Calu3 (cell line): Measurements from ENCODE around the gene ERAP2. TPM values are rescaled to one million over a fixed set of nuclear protein-coding genes. Genes with fewer than 3 reads are reported as not detected.

ENCODE experiments used
- BruUV-seq: library from RNA; stranded (reverse); fragments of 400-500 nt; replicated peaks from 2 replicates; lab custom pipeline; 2021; lab: Mats Ljungman, UMichigan
- CTCF ChIA-PET: fragments of 300-600 bp; sonication (Branson Sonifier 250); formaldehyde crosslinking; loops from one replicate; lab custom pipeline; 2022; ENCODE audit warnings: antibody characterized with exemption; lab: Charles Lee
- DNase-seq: peaks from one replicate; pipeline ENCODE4 v3.0.0; 2022
- H3K27ac Mint-ChIP-seq: one replicate; pipeline ENCODE4 v1.8.0; 2022; ENCODE audit warnings: mixed read lengths; ENCODE audit not compliant: unreplicated experiment
- H3K27me3 Mint-ChIP-seq: one replicate; pipeline ENCODE4 v1.8.0; 2022; ENCODE audit warnings: mixed read lengths; ENCODE audit not compliant: unreplicated experiment
- H3K36me3 Mint-ChIP-seq: one replicate; pipeline ENCODE4 v1.8.0; 2022; ENCODE audit warnings: mild to moderate bottlenecking, moderate library complexity, mixed read lengths; ENCODE audit not compliant: insufficient read depth, unreplicated experiment
- H3K4me1 Mint-ChIP-seq: one replicate; pipeline ENCODE4 v1.8.0; 2022; ENCODE audit warnings: mild to moderate bottlenecking, low read depth, mixed read lengths; ENCODE audit not compliant: unreplicated experiment
- H3K4me3 Mint-ChIP-seq: one replicate; pipeline ENCODE4 v1.8.0; 2022; ENCODE audit warnings: mild to moderate bottlenecking, low read depth, moderate library complexity, mixed read lengths; ENCODE audit not compliant: unreplicated experiment
- H3K9me3 Mint-ChIP-seq: one replicate; pipeline ENCODE4 v1.8.0; 2022; ENCODE audit warnings: low read depth, mixed read lengths; ENCODE audit not compliant: unreplicated experiment
- intact Hi-C: fragments of 100-400 bp; cut with micrococcal nuclease; formaldehyde crosslinking; loops from one replicate; pipeline ENCODE4 v1.10.0; 2022; ENCODE audit not compliant: unreplicated experiment
- total RNA-seq: library from RNA; stranded (reverse); gene quantifications from 2 replicates; pipeline ENCODE4 v1.2.3, GENCODE V29; 2022
- TF ChIP-seq, protein P1 (sequence below): fragments of 200-600 bp; IDR thresholded peaks from one replicate; pipeline ENCODE4 v1.8.0; 2022; ENCODE audit warnings: antibody characterized with exemption; ENCODE audit not compliant: unreplicated experiment

The ERAP2 gene
- total RNA-seq, 1 experiment from 2014 or later: 67.7 TPM

DNA sequence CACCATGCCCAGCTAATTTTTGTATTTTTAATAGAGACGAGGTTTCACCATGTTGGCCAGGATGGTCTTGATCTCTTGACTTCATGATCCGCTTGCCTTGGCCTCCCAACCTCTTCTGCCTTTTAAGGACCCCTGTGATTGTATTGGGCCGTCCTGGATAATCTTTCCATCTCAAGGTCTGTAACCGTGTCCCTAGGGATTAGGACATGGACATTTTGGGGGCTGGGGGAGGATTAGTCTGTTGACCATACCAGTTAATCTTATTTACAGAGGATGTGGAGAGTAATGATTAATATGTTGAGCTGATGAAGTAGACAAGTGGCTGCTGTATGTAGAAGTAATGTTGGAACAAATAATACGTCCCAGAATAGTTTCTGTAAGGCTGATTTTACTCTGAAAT, 82.7 kb downstream of the ERAP2 start:
- H3K27ac Mint-ChIP-seq: no peak overlapping the region
- TF ChIP-seq, protein P1, sequence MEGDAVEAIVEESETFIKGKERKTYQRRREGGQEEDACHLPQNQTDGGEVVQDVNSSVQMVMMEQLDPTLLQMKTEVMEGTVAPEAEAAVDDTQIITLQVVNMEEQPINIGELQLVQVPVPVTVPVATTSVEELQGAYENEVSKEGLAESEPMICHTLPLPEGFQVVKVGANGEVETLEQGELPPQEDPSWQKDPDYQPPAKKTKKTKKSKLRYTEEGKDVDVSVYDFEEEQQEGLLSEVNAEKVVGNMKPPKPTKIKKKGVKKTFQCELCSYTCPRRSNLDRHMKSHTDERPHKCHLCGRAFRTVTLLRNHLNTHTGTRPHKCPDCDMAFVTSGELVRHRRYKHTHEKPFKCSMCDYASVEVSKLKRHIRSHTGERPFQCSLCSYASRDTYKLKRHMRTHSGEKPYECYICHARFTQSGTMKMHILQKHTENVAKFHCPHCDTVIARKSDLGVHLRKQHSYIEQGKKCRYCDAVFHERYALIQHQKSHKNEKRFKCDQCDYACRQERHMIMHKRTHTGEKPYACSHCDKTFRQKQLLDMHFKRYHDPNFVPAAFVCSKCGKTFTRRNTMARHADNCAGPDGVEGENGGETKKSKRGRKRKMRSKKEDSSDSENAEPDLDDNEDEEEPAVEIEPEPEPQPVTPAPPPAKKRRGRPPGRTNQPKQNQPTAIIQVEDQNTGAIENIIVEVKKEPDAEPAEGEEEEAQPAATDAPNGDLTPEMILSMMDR: no peak
- H3K4me1 Mint-ChIP-seq: peaks cover 17% of the 10 kb centered on the region
- H3K9me3 Mint-ChIP-seq: no peaks in the 10 kb centered on the region
- intact Hi-C loops: no loop called here
- peaks cover 5% of the 10 kb centered on the region for H3K36me3 Mint-ChIP-seq
- BruUV-seq: no TSS peak
- no peak for DNase-seq
- H3K27me3 Mint-ChIP-seq: no peaks in the 10 kb centered on the region
- CTCF ChIA-PET: no interaction called here
- H3K4me3 Mint-ChIP-seq: no peak overlapping the region

DNA sequence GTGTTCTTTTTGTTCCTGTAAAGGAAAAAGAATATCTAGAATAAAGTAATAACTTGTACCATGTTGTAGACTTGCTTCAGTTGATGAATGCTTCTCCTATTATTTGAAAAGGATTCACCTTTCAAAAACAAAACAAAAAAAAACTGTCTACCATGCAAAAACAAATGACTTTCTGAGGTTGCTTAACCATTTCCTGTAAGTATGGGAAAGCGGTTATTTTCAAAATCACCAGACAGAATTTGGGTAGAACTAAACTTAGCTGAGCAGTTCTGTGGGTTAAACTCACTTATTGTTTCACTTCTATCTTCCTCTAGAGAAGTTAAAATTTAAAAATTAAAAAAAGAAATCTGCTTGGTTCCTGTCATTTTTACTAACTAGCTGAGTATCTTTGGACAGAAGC, 84.8 kb downstream of the ERAP2 start:
- TF ChIP-seq, protein P1: no peak
- BruUV-seq: no TSS peak
- H3K9me3 Mint-ChIP-seq: no peaks in the 10 kb centered on the region
- H3K27ac Mint-ChIP-seq: no peak overlapping the region
- CTCF ChIA-PET: interaction anchor here (0.5 kb wide), 1 partner anchor 208 kb away, joined by 3 read pairs; no protein-coding TSS in a partner anchor
- no peaks in the 10 kb centered on the region for H3K27me3 Mint-ChIP-seq
- peaks cover 17% of the 10 kb centered on the region for H3K4me1 Mint-ChIP-seq
- DNase-seq: no peak
- peaks cover 5% of the 10 kb centered on the region for H3K36me3 Mint-ChIP-seq
- intact Hi-C loops: no loop called here
- H3K4me3 Mint-ChIP-seq: no peak overlapping the region

DNA sequence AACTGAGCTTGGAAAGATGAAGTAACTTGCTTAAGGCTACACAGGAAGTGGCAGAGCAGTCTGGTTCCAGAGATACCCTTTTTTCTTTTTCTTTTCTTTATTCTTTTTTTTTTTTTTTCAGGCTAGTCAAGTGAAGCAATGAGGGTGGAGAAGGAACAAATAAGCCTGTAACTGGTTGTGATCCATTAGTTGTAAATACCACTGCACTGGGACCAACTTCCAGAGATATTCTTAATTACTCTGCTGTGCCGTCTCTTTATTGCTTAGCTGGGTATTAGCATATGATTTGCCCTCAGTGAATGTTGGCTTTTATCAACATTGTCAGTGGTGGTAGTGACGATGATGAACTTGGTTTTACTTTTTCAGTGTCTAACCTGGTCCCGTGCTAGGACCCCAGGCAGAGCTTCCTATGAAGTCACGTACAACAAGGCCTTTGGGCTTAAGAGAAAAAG, 86.3 kb downstream of the ERAP2 start:
- no TSS peak for BruUV-seq
- CTCF ChIA-PET: no interaction called here
- H3K36me3 Mint-ChIP-seq: no peaks in the 10 kb centered on the region
- TF ChIP-seq, protein P1: no peak
- H3K4me1 Mint-ChIP-seq: peaks cover 11% of the 10 kb centered on the region
- DNase-seq: no peak
- no peaks in the 10 kb centered on the region for H3K9me3 Mint-ChIP-seq
- no peak overlapping the region for H3K4me3 Mint-ChIP-seq
- H3K27me3 Mint-ChIP-seq: no peaks in the 10 kb centered on the region
- intact Hi-C loops: no loop called here
- H3K27ac Mint-ChIP-seq: no peak overlapping the region

DNA sequence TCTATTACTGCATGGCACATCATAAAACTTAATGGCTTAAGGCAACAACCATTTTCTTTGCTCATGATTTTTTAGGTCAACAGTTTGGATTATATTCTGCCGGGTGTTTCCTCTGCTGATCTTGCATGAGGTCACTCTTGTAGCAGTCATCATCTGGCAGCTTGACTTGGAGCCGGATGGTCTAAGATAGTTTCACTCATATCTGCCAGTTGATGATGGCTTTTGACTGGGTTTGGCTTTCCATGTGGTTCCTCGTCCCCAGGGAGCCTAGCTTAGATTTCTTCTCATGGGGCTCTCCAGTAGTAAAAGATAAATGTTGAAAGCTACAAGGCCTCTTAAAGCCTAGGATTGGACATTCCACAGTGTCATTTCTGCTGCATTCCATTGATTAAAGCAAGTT, 87.0 kb downstream of the ERAP2 start:
- TF ChIP-seq, protein P1: no peak
- intact Hi-C loops: no loop called here
- CTCF ChIA-PET: no interaction called here

More for the DNA sequence above, 87.0 kb downstream of the ERAP2 start:
- no TSS peak for BruUV-seq
- no peak for DNase-seq
- Mint-ChIP-seq H3K36me3 (no peaks in the 10 kb centered on the region), H3K4me1 (peaks cover 16% of the 10 kb centered on the region), H3K27me3 (no peaks in the 10 kb centered on the region), H3K9me3 (no peaks in the 10 kb centered on the region), H3K27ac (no peak overlapping the region), H3K4me3 (no peak overlapping the region)
